ENCODE measurements around the gene BSN.
A peak's percentile ranks its signal among the peaks of the same experiment; 100 is the strongest.

The BSN gene

GRCh38 chr3:49657208-49657915, 103.1 kb downstream of the BSN start:
- DNase-seq: no peak

- no peak for DNase-seq
Measured at GRCh38 chr3:49658711-49659110, 104.4 kb downstream of the BSN start.

GRCh38 chr3:49659756-49660155, 105.5 kb downstream of the BSN start:
- no peak for DNase-seq

- DNase-seq: no peak
Measured at GRCh38 chr3:49661281-49661680, 107.0 kb downstream of the BSN start.

- DNase-seq: no peak
Measured at GRCh38 chr3:49662021-49662420, 107.7 kb downstream of the BSN start.

- DNase-seq: no peak
Measured at GRCh38 chr3:49662720-49663413, 108.6 kb downstream of the BSN start.

- no peak for DNase-seq
Measured at GRCh38 chr3:49663831-49664230, 109.6 kb downstream of the BSN start.

GRCh38 chr3:49664300-49664699, 110.0 kb downstream of the BSN start:
- DNase-seq: no peak

- no peak for DNase-seq
Measured at GRCh38 chr3:49665822-49666519, 111.7 kb downstream of the BSN start.

- DNase-seq: no peak
Measured at GRCh38 chr3:49666592-49666991, 112.3 kb downstream of the BSN start.

GRCh38 chr3:49667701-49668413, 113.6 kb downstream of the BSN start:
- DNase-seq: no peak

- DNase-seq: no peak
Measured at GRCh38 chr3:49668414-49668797, 114.1 kb downstream of the BSN start.

- no peak for DNase-seq
Measured at GRCh38 chr3:49668861-49669260, 114.6 kb downstream of the BSN start.

GRCh38 chr3:49669352-49669751, 115.1 kb downstream of the BSN start:
- no peak for DNase-seq

GRCh38 chr3:49670940-49671290, 116.6 kb downstream of the BSN start:
- no peak for DNase-seq

GRCh38 chr3:49671291-49672288, 117.3 kb downstream of the BSN start:
- peak; percentile 59 for DNase-seq

- DNase-seq: peak; percentile 16
Measured at GRCh38 chr3:49673121-49673714, 118.9 kb downstream of the BSN start.

- peak; percentile 97 for DNase-seq
Measured at GRCh38 chr3:49673715-49674496, 119.6 kb downstream of the BSN start, which contains the start of gene APEH. Gene APEH, plus strand, starts transcription at chr3:49674351. Its CDS starts 51 bp downstream, at chr3:49674402.

- no peak for DNase-seq
Measured at GRCh38 chr3:49674497-49674983, 120.3 kb downstream of the BSN start.

GRCh38 chr3:49675912-49676311, 121.6 kb downstream of the BSN start:
- DNase-seq: no peak

Measured in suppressor macrophage treated with lipopolysaccharide for 4 hours (primary cell).